HAP-1 (cell line): ENCODE measurements around the gene XXYLT1.

Experiments
- DNase-seq, 2 experiments: peaks; one replicate each; pipeline ENCODE4 v3.0.0-alpha.2; 2016 to 2020; ENCODE audit warnings: low spot score in 2 of 2
- H3K27me3 ChIP-seq: fragments of 250-450 bp; sonication (Bioruptor Pico); 2 replicates; pipeline ENCODE4 v1.5.1; 2020; ENCODE audit warnings: low read depth, mild to moderate bottlenecking, moderate library complexity
- H3K36me3 ChIP-seq: fragments of 250-450 bp; sonication (Bioruptor Pico); replicated peaks from 2 replicates; pipeline ENCODE4 v1.5.1; 2020; ENCODE audit warnings: mild to moderate bottlenecking
- H3K4me1 ChIP-seq: fragments of 250-450 bp; sonication (Bioruptor Pico); 2 replicates; pipeline ENCODE4 v1.5.1; 2020; ENCODE audit warnings: mild to moderate bottlenecking
- H3K4me3 ChIP-seq: fragments of 250-450 bp; sonication (Bioruptor Pico); 2 replicates; pipeline ENCODE4 v1.5.1; 2020; ENCODE audit warnings: mild to moderate bottlenecking, moderate library complexity
- H3K9me3 ChIP-seq: fragments of 250-450 bp; sonication (Bioruptor Pico); 2 replicates; pipeline ENCODE4 v1.5.1; 2020; ENCODE audit warnings: mild to moderate bottlenecking, moderate library complexity
- in situ Hi-C: fragments of 300-500 bp; cut with MboI; formaldehyde crosslinking; loops from 3 replicates; pipeline ENCODE4 v1.14.3; 2020; ENCODE audit warnings: low sequenced_read_pairs, inconsistent platforms, mixed read lengths

Gene XXYLT1

DNA sequence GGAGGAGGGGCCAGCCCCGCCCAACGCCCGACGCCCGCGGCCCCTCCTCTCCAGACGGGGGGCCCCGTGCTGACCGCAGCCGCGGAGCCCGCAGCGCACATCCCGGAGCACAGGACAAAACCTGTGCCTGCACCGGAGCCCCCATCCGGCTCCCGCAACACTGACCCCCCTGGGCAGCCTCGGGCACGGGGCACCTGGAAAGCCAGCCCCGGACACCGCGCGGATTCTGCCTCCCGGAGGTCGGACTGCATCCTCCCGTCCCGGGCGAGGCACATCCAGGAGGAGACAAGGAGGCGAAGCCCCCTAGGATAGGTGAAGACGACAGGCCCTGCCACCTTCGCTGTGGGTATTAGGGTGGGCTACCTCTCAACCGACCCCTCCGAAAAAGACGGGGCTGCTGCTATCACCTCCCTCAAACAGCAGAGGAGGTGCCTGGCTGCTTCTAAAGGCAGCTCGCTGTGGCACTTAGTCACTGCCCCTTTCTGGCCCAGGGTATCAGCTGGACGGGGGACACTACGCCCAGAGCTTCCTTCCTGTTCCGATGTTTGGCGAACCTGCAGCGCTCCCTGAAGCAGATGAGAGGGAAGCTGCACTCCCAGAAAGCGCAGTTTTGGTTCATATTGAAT, 10.6 kb downstream of the XXYLT1 start:
- Histone ChIP-seq H3K9me3 (no peaks in the 10 kb centered on the region), H3K27me3 (no peaks in the 10 kb centered on the region), H3K4me3 (peak overlapping the region; percentile 55), H3K4me1 (peaks cover 14% of the 10 kb centered on the region), H3K36me3 (no peaks in the 10 kb centered on the region)
- in situ Hi-C loops, result loop anchor here (25.0 kb wide), 1 partner anchor 923 kb away; no protein-coding TSS in a partner anchor
- DNase-seq, result peak in 1 of 2 experiments; percentile 45

DNA sequence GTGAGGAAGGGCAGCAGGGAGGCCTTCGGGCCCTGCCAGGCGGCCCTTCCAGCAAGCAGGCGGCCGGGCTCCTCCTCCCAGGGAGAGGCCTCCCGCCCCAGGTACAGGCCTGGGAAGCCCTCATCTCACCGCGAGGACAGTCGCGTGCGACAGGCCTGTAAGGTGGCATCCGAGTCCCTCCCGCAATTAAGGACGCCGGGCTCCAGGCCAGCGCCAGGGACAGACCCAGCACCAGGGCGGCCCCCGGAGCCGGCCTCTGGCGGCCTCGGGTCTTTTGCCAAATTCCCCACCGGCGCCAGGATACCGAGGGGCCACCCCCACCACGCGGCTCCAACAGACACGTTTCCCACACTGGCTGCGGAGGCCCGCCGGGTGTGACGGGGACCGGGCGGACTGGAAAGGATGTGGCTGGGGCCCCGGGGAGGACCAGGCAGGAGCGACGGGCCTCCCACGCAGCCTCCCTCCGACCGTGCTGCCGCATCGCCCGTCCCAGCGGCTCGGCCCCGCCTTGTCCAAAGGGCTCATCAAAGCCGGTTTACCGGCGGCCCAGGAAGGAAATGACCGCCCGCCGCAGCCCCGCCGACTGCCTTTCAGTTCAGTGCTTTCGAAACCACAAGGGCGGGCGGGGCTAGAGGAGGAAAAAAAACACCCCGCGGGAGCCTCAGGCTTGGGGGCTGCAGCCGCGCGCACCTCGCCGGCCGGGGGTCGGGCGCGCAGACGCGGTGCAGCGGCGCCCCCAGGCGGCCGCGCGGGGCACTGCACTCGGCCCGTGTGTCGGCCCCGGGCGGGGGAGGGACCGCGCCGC, 11.3 kb downstream of the XXYLT1 start:
- Histone ChIP-seq H3K36me3 (no peaks in the 10 kb centered on the region), H3K4me1 (peaks cover 14% of the 10 kb centered on the region), H3K9me3 (no peaks in the 10 kb centered on the region), H3K4me3 (peak overlapping the region; percentile 55), H3K27me3 (no peaks in the 10 kb centered on the region)
- peak; percentile 81 to 93 for DNase-seq
- in situ Hi-C loops, result loop anchor here (25.0 kb wide), 1 partner anchor 922 kb away; no protein-coding TSS in a partner anchor

DNA sequence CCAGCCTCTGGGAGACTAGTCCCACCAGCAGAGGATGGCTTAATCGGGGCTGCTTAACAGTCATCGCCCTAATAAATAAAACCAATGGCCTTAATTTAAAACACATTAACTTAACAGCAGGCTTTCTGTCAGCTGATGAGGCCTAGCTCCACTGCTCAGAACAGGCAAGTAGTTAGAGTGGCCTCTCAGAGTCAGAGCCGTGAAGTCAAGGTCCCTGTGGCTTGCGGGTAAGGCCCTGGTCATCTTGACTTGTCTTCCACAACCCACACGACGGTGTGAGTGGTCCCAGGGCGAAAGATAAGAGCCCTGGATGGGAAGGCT, 11.8 kb downstream of the XXYLT1 start:
- no peaks in the 10 kb centered on the region for H3K9me3 ChIP-seq
- DNase-seq, result no peak
- in situ Hi-C loops, result loop anchor here (25.0 kb wide), 1 partner anchor 922 kb away; no protein-coding TSS in a partner anchor
- no peaks in the 10 kb centered on the region for H3K27me3 ChIP-seq
- no peaks in the 10 kb centered on the region for H3K36me3 ChIP-seq
- peaks cover 14% of the 10 kb centered on the region for H3K4me1 ChIP-seq
- peak overlapping the region; percentile 55 for H3K4me3 ChIP-seq

DNA sequence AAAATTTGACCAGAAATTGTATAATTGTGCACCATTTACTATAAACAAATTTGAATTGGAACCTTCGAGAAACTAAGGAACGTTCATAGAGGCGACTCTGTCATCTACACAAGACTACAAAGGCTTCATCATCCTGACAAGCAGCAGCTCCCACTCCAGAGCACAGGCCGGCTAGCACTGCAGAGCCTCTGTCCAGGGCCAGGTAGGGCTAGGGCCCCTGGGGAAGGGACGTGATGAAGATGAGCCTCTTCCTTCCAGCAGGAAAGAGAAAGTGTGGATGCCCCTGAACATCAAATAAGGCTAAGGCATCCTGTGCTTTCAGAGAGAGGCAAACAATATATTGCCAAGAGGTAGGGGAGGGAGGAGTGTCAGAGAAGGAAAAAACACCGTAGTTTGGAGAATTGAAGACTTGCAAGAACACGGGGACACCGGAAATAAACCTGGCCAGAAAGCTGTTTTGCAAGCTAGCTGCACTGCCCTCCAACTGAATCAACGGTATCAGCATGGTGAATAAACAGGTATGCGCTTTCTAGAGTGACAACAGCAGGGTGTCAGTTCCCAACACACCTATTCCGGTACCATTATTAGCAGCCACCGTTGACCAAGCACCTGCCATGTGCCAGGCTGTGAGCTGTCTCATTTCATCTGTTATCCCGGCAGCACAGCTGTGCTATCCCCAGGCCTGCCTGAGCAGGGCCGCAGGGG, 12.4 kb downstream of the XXYLT1 start:
- in situ Hi-C loops, result loop anchor here (25.0 kb wide), 1 partner anchor 921 kb away; no protein-coding TSS in a partner anchor
- H3K9me3 ChIP-seq, result no peaks in the 10 kb centered on the region
- no peak overlapping the region for H3K4me3 ChIP-seq
- H3K36me3 ChIP-seq, result no peaks in the 10 kb centered on the region
- DNase-seq, result no peak
- peaks cover 14% of the 10 kb centered on the region for H3K4me1 ChIP-seq
- no peaks in the 10 kb centered on the region for H3K27me3 ChIP-seq

DNA sequence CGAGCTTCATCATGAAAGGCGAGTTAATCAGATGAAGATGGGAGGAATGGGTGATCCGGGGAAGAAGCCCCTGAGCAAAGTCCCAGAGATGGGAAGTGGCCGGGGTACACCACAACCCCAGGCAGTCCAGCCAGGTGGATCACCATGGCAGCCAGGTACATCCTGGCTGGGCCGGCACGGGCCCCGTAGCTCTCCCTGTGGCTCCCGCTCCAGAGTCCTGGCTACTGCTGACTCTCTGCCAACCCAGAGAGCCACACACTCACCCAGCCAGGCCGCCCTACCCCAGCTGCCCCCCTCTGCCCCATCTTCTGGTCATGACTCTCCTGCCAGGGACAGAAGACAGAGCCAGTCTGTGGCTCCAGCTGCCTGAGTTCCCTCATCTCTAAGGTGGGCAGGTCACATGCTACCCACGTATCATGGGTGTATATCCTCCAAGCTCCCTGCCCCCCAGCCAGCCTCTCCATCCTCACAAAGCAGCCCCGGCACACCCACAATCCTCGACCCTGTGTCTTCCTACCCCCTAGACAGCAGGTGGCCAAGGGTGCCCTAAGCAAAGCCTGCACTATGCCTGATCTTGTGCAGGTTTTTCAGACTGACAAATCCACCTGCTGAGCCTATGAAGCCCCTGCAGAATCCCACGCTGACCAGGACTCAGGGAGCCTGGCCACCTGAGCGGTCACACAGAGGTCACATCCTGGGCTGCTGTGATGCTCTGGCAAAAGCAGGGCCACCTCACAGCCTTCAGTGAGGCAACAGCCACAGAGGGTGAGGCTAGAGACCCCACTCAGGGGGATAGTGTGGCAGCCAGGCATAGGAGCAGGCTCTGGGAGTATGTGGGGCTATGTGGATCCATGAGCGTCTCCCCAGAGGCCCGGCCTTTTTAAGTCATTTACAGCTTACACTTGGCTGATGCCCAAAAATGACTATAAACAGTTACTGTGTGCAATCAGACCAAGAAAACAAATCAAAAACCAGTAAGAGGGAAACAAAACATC, 13.2 kb downstream of the XXYLT1 start:
- H3K4me3 ChIP-seq, result no peak overlapping the region
- in situ Hi-C loops, result loop anchor here (25.0 kb wide), 1 partner anchor 920 kb away; no protein-coding TSS in a partner anchor
- no peaks in the 10 kb centered on the region for H3K9me3 ChIP-seq
- H3K27me3 ChIP-seq, result no peaks in the 10 kb centered on the region
- H3K36me3 ChIP-seq, result no peaks in the 10 kb centered on the region
- H3K4me1 ChIP-seq, result peaks cover 19% of the 10 kb centered on the region
- no peak for DNase-seq

- H3K27me3 ChIP-seq, result no peaks in the 10 kb centered on the region; the same call in 1 of the 2 replicates
- peaks cover 28% of the 10 kb centered on the region for H3K4me1 ChIP-seq
- DNase-seq, result no peak
- H3K9me3 ChIP-seq, result no peaks in the 10 kb centered on the region
- in situ Hi-C loops, result loop anchor here (25.0 kb wide), 1 partner anchor 920 kb away; no protein-coding TSS in a partner anchor
- no peak overlapping the region for H3K4me3 ChIP-seq
- H3K36me3 ChIP-seq, result no peaks in the 10 kb centered on the region
These were observed 14.1 kb downstream of the XXYLT1 start for GRCh38 chr3:195256639-195257453.

- DNase-seq, result no peak
- Histone ChIP-seq H3K9me3 (no peaks in the 10 kb centered on the region), H3K36me3 (no peaks in the 10 kb centered on the region), H3K4me3 (no peak overlapping the region), H3K4me1 (peaks cover 28% of the 10 kb centered on the region), H3K27me3 (no peaks in the 10 kb centered on the region; the same call in 1 of the 2 replicates)
- in situ Hi-C loops, result loop anchor here (25.0 kb wide), 1 partner anchor 919 kb away; no protein-coding TSS in a partner anchor
These were observed 15.1 kb downstream of the XXYLT1 start for GRCh38 chr3:195255571-195256501.

DNA sequence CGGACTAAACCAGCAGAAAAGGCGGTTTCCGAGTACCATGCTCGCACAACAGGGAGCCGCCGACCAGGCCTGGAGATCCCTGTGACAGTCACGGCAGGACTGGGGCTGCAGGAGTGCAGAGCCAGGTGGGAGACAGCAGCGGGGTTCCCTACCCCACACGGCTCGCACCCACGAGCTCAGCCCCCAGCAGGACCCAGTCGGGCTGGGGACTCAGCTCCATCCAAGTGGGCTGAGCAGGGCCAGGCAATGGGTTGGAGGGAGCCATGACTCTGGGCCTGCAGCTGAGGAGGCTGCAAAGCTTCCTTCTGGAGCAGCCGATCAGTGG, 15.8 kb downstream of the XXYLT1 start:
- Histone ChIP-seq H3K4me3 (no peak overlapping the region), H3K27me3 (no peaks in the 10 kb centered on the region; the same call in 1 of the 2 replicates), H3K4me1 (peaks cover 23% of the 10 kb centered on the region), H3K36me3 (no peaks in the 10 kb centered on the region), H3K9me3 (no peaks in the 10 kb centered on the region)
- no peak for DNase-seq
- in situ Hi-C loops, result loop anchor here (25.0 kb wide), 1 partner anchor 918 kb away; no protein-coding TSS in a partner anchor

- H3K36me3 ChIP-seq, result no peaks in the 10 kb centered on the region
- H3K4me3 ChIP-seq, result no peak overlapping the region
- in situ Hi-C loops, result loop anchor here (25.0 kb wide), 1 partner anchor 917 kb away; no protein-coding TSS in a partner anchor
- DNase-seq, result no peak
- no peaks in the 10 kb centered on the region for H3K9me3 ChIP-seq
- H3K4me1 ChIP-seq, result peaks cover 23% of the 10 kb centered on the region
- H3K27me3 ChIP-seq, result no peaks in the 10 kb centered on the region; the same call in 1 of the 2 replicates
These were observed 16.3 kb downstream of the XXYLT1 start for GRCh38 chr3:195254454-195255175.

DNA sequence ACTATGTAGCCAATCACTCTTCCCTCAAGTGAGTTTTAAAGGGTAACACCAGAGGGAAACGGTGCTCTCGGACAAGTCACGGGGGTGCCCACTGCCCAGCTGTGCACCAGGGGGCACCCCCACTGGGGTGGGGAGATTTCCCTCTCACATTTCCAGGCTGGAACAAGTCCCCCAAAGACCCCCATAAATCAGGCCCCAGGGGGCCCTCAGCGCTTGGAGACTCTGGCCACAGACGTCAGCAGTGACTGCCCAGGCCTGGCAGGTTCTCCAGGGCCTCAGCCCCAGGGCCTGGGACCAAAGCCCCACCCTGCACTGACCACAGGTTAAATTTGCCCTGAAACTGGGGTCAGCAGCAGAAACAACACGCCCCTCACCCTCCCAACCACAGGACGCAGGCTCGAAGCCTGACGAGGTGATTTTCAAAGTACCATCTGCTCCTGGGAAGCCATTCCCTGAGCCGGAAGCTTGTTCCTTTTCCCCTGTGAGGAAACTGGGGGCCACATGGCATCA, 17.0 kb downstream of the XXYLT1 start:
- in situ Hi-C loops, result loop anchor here (25.0 kb wide), 1 partner anchor 917 kb away; no protein-coding TSS in a partner anchor
- Histone ChIP-seq H3K9me3 (no peaks in the 10 kb centered on the region), H3K36me3 (no peaks in the 10 kb centered on the region), H3K27me3 (no peaks in the 10 kb centered on the region; the same call in 1 of the 2 replicates), H3K4me1 (peaks cover 16% of the 10 kb centered on the region), H3K4me3 (no peak overlapping the region)
- DNase-seq, result no peak
